GM23248 (cell line): ENCODE results near the gene FRMPD4.

Experiments
- EZH2 ChIP-seq: fragments of 200-600 bp; sonication (generic); IDR thresholded peaks from 2 replicates; pipeline ENCODE4 v1.6.1; 2018; ENCODE audit warnings: antibody characterized with exemption, mild to moderate bottlenecking; ENCODE audit not compliant: insufficient read depth, poor library complexity, severe bottlenecking
- EZH2phosphoT487 ChIP-seq: fragments of 200-600 bp; sonication (generic); IDR thresholded peaks from 2 replicates; pipeline ENCODE4 v1.6.1; 2018; ENCODE audit warnings: antibody characterized with exemption, moderate library complexity, mild to moderate bottlenecking, low read depth; ENCODE audit not compliant: insufficient read depth

DNA sequence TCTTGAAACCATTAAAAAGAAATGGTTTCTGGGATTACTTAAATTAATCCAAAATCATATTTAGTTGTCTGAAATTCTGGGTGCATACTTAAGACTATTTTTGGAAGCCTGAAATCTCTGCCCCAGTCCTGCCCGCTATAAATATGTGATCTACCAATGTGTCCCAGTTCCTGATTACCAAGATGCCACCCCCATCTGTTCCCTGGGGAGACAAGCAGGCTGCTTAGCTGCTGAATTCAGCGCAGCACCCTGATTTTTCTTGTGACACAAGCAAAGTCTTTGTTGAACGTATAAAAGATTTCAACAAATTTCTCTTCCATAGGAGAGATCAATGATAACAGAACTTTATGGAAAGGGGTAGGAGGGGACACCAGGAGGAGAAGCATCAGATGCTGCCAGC lies 552.4 kb downstream of the FRMPD4 start:
- no peak for TF ChIP-seq EZH2phosphoT487
- TF ChIP-seq EZH2 = no peak
